Measurements from ENCODE around the gene RAI14. TPM values are rescaled to one million over a fixed set of nuclear protein-coding genes. Genes with fewer than 3 reads are reported as not detected.
"Not testable (repeated sequence)": the region's sequence is repeated elsewhere in the genome, so short reads cannot be mapped to it uniquely, and the experiment has no call there.

Gene RAI14
- total RNA-seq, 1 donor from 2014 or later, result 1.2 TPM

DNA sequence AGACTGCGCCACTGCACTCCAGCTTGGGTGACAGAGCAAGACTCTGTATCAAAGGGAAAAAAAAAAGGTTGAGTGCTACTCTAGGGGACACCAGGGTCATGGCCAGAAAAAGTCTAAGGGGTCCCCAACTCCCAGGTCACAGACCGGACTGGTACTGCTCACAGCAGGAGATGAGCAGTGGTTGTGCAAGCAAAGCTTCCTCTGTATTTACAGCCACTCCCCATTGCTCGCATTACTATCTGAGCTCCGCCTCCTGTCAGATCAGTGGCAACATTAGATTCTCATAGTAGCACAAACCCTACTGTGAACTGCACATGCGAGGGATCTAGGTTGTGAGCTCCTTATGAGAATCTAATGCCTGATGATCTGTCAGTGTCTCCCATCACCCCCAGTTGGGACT, 103.1 kb downstream of the RAI14 start:
- H3K4me3 Mint-ChIP-seq; H3K36me3 Mint-ChIP-seq (ENCODE audit: low read depth); intact Hi-C loops (cut with micrococcal nuclease); DNase-seq (ENCODE audit: low spot score); H3K9me3 Mint-ChIP-seq; H3K4me1 Mint-ChIP-seq (ENCODE audit: low read depth); H3K27me3 Mint-ChIP-seq (ENCODE audit: insufficient read depth); H3K27ac Mint-ChIP-seq: not testable (repeated sequence)

DNA sequence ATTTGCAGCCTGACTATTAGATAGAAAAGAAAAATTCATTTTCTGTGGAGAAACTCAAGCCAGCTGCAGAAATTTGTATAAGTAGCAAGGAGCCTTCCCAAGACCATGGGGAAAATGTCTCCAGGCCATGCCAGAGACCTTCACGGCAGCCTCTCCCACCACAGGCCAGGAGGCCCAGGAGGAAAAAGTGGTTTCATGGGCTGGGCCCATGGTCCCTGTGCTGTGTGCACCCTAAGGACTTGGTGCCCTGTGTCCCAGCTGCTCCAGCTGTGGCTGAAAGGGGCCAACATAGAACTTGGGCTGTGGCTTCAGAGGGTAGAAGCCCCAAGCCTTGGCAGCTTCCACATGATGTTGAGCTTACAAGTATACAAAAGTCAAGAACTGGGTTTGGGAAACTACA, 109.5 kb downstream of the RAI14 start:
- Mint-ChIP-seq H3K4me3 (no peak overlapping the region), H3K27me3 (ENCODE audit: insufficient read depth) (no peaks in the 10 kb centered on the region), H3K27ac (no peak overlapping the region), H3K9me3 (no peaks in the 10 kb centered on the region), H3K36me3 (ENCODE audit: low read depth) (no peaks in the 10 kb centered on the region), H3K4me1 (ENCODE audit: low read depth) (no peaks in the 10 kb centered on the region)
- intact Hi-C loops (cut with micrococcal nuclease), result no loop called here
- DNase-seq (ENCODE audit: low spot score), result no peak

DNA sequence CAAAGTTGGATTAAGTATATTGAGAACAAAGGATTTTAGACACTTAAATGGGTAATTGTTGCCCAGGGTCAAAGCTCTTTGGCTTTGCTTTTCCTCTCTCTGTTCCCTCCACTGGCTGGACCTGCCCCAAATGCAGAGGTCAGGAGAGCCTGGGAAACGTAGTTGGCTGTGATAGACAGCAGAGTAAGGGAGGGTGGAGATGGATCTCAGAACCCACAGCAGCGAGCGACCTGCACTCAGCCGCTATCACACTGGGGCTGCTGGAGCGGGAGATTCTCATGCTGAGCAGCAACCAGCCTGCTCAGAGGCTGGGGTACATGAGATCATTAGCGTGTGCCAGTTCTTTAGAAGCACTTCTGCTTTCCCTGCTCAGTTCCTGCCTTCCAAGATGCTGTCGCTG, 111.1 kb downstream of the RAI14 start:
- Mint-ChIP-seq H3K27me3 (ENCODE audit: insufficient read depth) (no peaks in the 10 kb centered on the region), H3K36me3 (ENCODE audit: low read depth) (no peaks in the 10 kb centered on the region), H3K4me1 (ENCODE audit: low read depth) (no peaks in the 10 kb centered on the region), H3K9me3 (no peaks in the 10 kb centered on the region), H3K27ac (no peak overlapping the region), H3K4me3 (no peak overlapping the region)
- no peak for DNase-seq (ENCODE audit: low spot score)
- intact Hi-C loops (cut with micrococcal nuclease), result no loop called here

DNA sequence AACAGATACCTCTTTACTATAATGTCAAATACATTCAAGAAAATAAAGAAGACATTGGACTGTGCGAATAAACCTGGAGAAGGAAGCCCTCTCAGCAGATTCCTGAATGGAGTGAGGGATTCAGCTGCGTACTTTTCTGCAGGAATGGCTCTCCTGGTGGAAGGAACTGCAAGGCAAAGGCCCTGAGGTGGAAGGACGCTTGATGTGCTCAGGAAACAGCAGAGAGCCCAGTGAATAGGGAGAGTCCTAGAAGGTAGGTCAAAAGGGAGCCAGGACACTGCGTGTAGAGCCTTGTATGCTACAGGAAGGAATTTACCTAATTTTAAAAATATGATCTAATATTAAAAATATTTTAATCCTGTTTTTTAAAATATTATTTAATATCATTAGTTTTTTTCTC, 114.4 kb downstream of the RAI14 start:
- Mint-ChIP-seq H3K27ac (no peak overlapping the region), H3K36me3 (ENCODE audit: low read depth) (no peaks in the 10 kb centered on the region), H3K27me3 (ENCODE audit: insufficient read depth) (peaks cover 2% of the 10 kb centered on the region), H3K4me1 (ENCODE audit: low read depth) (no peaks in the 10 kb centered on the region), H3K9me3 (peaks cover 4% of the 10 kb centered on the region), H3K4me3 (no peak overlapping the region)
- intact Hi-C loops (cut with micrococcal nuclease), result no loop called here
- DNase-seq (ENCODE audit: low spot score), result no peak

DNA sequence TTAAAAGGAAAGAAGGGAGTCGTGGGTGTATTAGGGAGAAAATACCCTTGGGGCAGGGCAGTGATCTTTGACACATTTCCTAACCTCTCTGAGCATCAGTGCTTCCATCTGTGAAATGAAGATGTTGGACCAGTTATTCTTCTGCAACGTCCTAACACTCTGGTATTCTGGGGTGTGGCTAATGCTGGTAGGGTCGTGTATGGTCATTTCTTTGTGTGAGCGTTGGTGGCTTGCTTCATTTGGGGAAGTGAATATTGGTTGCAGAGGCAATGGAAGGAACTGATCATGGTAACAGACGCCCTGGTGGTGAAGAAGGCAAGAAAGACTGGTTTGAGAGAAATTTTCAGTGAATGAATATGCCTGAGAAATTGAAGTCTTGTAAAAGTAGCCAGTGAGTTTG, 114.9 kb downstream of the RAI14 start:
- intact Hi-C loops (cut with micrococcal nuclease), result no loop called here
- Mint-ChIP-seq H3K27ac (no peak overlapping the region), H3K9me3 (peaks cover 6% of the 10 kb centered on the region), H3K4me3 (no peak overlapping the region), H3K36me3 (ENCODE audit: low read depth) (no peaks in the 10 kb centered on the region), H3K27me3 (ENCODE audit: insufficient read depth) (peaks cover 2% of the 10 kb centered on the region), H3K4me1 (ENCODE audit: low read depth) (no peaks in the 10 kb centered on the region)
- DNase-seq (ENCODE audit: low spot score), result no peak

DNA sequence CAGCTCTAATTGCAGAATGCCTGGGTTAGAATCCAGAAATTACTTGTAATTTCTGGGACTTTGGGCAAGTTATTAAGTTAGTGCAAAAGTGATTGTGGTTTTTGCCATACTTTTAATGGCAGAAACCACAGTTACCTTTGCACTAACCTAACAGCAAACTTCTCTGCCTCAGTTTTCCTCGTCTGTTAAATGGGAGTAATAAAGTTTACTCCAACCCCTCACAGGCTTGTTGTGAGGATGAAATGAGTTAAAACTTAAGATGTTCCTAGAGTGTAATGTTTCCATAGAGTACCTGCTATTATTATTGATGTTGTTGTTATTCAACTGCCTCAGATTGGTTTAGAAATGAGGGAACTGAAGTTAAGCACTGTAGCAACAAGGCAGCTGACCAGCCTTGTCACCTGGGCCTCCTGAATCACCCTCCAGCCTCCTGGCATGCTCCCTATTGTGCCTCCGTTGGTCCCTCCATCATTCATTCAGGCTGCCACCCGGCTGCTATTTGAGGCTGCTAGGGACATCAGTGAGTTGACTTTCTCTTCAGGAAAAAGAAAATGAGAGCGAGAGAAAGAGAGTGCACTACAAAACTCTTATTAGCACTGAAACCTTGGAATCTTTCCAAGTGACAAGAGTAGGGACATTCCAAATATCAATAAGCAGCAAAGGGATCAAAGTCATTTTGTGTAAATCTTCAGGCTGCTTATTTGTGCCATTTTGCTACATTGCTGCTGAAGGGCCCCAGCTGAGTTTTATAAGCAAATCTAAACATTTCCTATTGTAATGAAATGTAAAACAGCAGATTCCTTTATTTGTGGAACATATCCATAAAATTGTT, 116.4 kb downstream of the RAI14 start:
- H3K9me3 Mint-ChIP-seq, result peaks cover 6% of the 10 kb centered on the region
- no peaks in the 10 kb centered on the region for H3K4me1 Mint-ChIP-seq (ENCODE audit: low read depth)
- DNase-seq (ENCODE audit: low spot score), result no peak
- intact Hi-C loops (cut with micrococcal nuclease), result no loop called here
- H3K27ac Mint-ChIP-seq, result no peak overlapping the region
- H3K27me3 Mint-ChIP-seq (ENCODE audit: insufficient read depth), result peaks cover 2% of the 10 kb centered on the region
- no peak overlapping the region for H3K4me3 Mint-ChIP-seq
- no peaks in the 10 kb centered on the region for H3K36me3 Mint-ChIP-seq (ENCODE audit: low read depth)

DNA sequence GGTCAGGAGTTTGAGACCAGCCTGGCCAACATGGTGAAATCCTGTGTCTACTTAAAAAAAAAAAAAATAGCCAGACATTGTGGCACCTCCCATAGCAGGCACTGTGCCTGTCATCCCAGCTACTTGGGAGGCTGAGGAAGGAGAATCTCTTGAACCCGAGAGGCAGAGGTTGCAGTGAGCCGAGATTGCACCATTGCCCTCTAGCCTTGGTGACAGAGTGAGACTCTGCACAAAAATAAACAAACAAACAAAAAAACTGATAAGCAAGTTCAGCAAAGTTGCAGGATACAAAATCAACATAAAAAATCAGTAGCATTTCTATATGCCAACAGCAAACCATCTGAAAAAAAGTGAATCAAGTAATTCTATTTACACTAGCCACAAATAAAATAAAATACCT, 118.0 kb downstream of the RAI14 start:
- H3K27me3 Mint-ChIP-seq (ENCODE audit: insufficient read depth), result peaks cover 2% of the 10 kb centered on the region
- H3K4me3 Mint-ChIP-seq, result no peak overlapping the region
- no peaks in the 10 kb centered on the region for H3K4me1 Mint-ChIP-seq (ENCODE audit: low read depth)
- H3K36me3 Mint-ChIP-seq (ENCODE audit: low read depth), result no peaks in the 10 kb centered on the region
- DNase-seq (ENCODE audit: low spot score), result no peak
- H3K9me3 Mint-ChIP-seq, result peaks cover 6% of the 10 kb centered on the region
- no peak overlapping the region for H3K27ac Mint-ChIP-seq
- intact Hi-C loops (cut with micrococcal nuclease), result no loop called here

DNA sequence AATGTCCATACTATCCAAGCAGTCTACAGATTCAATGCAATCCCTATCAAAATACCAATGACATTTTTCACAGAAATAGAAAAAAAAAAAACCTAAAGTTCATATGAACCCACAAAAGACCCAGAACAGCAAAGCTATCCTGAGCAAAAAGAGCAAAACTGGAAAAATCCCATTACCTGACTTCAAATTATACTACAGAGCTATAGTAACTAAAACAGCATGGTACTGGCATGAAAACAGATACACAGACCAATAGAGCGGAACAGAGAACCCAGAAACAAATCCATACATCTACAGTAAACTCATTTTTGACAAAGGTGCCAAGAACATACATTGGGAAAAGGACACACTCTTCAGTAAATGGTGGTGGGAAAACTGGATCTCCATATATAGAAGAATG, 118.5 kb downstream of the RAI14 start:
- intact Hi-C loops (cut with micrococcal nuclease); H3K27me3 Mint-ChIP-seq (ENCODE audit: insufficient read depth); H3K9me3 Mint-ChIP-seq; H3K4me1 Mint-ChIP-seq (ENCODE audit: low read depth); H3K4me3 Mint-ChIP-seq; H3K27ac Mint-ChIP-seq; H3K36me3 Mint-ChIP-seq (ENCODE audit: low read depth); DNase-seq (ENCODE audit: low spot score): not testable (repeated sequence)

DNA sequence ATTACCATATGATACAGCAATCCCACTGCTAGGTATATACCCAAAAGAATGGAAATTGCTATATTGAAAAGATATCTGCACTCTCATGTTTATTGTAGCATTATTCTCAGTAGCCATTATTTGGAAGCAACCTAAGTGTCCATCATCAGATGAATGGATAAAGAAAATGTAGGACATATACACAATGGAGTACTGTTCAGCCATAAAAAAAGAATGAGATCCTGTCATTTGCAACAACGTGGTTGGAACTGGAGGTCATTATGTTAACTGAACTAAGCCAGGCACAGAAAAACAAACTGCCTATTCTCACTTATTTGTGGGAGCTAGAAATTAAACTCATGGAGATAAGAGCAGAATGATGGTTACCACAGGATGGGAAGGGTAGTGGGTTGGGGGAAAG, 119.8 kb downstream of the RAI14 start:
- no peak overlapping the region for H3K27ac Mint-ChIP-seq
- no peak for DNase-seq (ENCODE audit: low spot score)
- peaks cover 6% of the 10 kb centered on the region for H3K9me3 Mint-ChIP-seq
- intact Hi-C loops (cut with micrococcal nuclease), result no loop called here
- H3K4me3 Mint-ChIP-seq, result no peak overlapping the region
- no peaks in the 10 kb centered on the region for H3K36me3 Mint-ChIP-seq (ENCODE audit: low read depth)
- no peaks in the 10 kb centered on the region for H3K4me1 Mint-ChIP-seq (ENCODE audit: low read depth)
- H3K27me3 Mint-ChIP-seq (ENCODE audit: insufficient read depth), result peaks cover 2% of the 10 kb centered on the region

DNA sequence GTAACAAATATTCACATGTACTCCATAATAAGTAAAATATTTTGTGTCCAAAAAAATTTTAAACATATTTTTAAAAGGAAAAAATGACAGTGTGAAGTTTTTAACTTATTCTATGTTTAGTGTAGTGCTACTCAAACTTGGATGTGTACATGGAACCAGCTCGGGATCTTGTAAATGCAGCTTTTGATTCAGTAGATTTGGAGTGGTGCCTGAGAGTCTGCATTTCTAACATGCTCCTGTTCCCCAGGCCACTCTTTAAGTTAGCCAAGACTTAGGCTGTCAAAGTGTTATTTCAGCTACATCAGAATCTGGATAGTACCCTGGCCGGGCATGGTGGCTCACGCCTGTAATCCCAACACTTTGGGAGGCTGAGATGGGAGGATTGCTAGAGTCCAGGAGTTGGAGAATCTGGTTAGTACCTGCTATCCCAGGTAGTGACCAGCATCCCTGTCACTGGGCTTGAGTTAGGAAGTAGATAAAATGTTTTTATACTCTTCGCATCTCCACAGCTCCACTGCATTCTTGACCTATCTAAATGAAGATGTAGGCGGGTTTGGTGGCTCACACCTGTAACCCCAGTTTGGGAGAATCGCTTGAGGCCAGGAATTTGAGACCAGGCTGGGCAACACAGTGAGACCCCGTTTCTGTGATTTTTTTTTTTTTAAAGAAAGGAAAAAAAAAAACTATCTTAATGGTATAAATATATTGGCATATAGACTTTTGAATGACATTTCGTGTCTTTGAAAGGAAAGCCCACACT, 122.1 kb downstream of the RAI14 start:
- peaks cover 3% of the 10 kb centered on the region for H3K27me3 Mint-ChIP-seq (ENCODE audit: insufficient read depth)
- H3K27ac Mint-ChIP-seq, result no peak overlapping the region
- intact Hi-C loops (cut with micrococcal nuclease), result no loop called here
- no peaks in the 10 kb centered on the region for H3K4me1 Mint-ChIP-seq (ENCODE audit: low read depth)
- H3K4me3 Mint-ChIP-seq, result no peak overlapping the region
- H3K36me3 Mint-ChIP-seq (ENCODE audit: low read depth), result no peaks in the 10 kb centered on the region
- DNase-seq (ENCODE audit: low spot score), result no peak
- H3K9me3 Mint-ChIP-seq, result peaks cover 19% of the 10 kb centered on the region

DNA sequence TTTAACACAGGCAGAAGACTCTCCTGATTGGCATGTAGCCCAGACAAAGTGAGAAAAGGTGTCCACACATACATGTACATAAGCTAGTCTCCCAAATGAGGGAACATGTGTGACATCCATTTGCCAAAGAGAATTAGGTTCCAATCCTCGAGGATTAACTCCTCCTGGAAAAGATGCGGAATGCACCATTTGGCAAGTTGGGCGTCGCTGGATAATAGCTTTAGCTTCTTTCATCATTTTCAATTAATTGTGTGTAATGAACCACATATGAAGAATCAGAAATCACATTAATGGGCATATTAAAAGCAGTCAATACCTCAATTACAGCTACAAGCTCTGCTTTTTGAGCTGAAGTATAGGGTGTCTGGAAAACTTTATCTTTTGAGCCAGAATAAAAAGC, 127.8 kb downstream of the RAI14 start:
- intact Hi-C loops (cut with micrococcal nuclease); H3K27ac Mint-ChIP-seq; H3K4me1 Mint-ChIP-seq (ENCODE audit: low read depth); H3K36me3 Mint-ChIP-seq (ENCODE audit: low read depth); H3K27me3 Mint-ChIP-seq (ENCODE audit: insufficient read depth); H3K4me3 Mint-ChIP-seq; DNase-seq (ENCODE audit: low spot score): not testable (repeated sequence)
- H3K9me3 Mint-ChIP-seq, result peaks cover 18% of the 10 kb centered on the region

DNA sequence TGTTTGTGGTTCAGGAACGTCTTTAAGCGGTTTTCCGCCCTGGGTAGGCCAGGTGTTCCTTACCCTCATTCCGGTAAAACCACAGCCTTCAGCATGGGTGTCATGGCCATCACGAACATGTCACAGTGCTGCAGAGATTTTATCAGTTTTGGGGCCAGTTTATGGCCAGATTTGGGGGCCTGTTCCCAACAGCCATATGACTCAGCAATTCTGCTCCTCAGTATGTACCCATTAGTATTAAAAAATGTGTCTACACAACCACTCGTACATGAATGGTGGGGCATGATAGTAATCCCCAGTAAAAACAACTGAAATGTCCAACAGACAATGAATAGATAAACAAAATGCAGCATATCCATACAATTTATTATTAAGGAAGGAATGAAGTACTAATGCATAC, 130.9 kb downstream of the RAI14 start:
- no peak overlapping the region for H3K27ac Mint-ChIP-seq
- no peaks in the 10 kb centered on the region for H3K4me1 Mint-ChIP-seq (ENCODE audit: low read depth)
- H3K27me3 Mint-ChIP-seq (ENCODE audit: insufficient read depth), result peaks cover 2% of the 10 kb centered on the region
- no peak overlapping the region for H3K4me3 Mint-ChIP-seq
- no peak for DNase-seq (ENCODE audit: low spot score)
- H3K9me3 Mint-ChIP-seq, result peaks cover 11% of the 10 kb centered on the region
- intact Hi-C loops (cut with micrococcal nuclease), result no loop called here
- no peaks in the 10 kb centered on the region for H3K36me3 Mint-ChIP-seq (ENCODE audit: low read depth)

DNA sequence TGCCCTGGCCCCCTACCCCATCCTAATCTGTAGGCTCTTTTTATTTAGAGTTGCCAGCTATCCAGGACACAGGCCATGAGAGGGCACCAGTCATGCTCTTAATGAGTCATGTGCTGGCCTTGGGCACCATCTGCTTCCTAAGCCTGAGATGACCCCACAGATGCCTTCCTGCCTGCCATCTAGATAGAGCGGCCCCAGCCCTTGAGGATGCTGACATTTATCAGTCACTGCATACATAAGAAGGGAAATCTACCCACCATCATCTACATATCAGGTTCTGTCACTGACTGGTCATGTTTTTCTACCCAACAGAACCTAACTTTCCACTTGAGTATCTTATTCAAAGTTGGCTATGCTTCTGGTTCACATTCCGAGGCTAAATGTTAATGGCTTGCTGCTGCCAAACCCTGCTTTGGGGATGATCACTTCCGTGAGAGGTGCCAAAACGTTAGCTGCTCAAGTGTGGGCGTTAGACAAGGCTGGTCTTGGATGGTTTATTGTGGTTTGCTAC, 132.9 kb downstream of the RAI14 start:
- Mint-ChIP-seq H3K27me3 (ENCODE audit: insufficient read depth) (no peaks in the 10 kb centered on the region), H3K36me3 (ENCODE audit: low read depth) (no peaks in the 10 kb centered on the region), H3K9me3 (peaks cover 5% of the 10 kb centered on the region), H3K4me1 (ENCODE audit: low read depth) (no peaks in the 10 kb centered on the region), H3K4me3 (no peak overlapping the region), H3K27ac (no peak overlapping the region)
- DNase-seq (ENCODE audit: low spot score), result no peak
- intact Hi-C loops (cut with micrococcal nuclease), result no loop called here

Measured in activated T-helper 1 cell treated with anti-CD3 and anti-CD28 coated beads, Interleukin-12 subunit alpha, Interleukin-12 subunit beta, Interleukin-2, Interleukin-4 antibody, amounts not matched to agents 30 ng/mL and 10 ng/mL and 1 ng/mL, durations not matched to agents 14 hours and 24 hours and 36 hours (primary cell).